Endothelial cell (in vitro differentiated cells): ENCODE results near the gene FNDC7. TPM values are rescaled to one million over a fixed set of nuclear protein-coding genes. Genes with fewer than 3 reads are reported as not detected.
"Not testable (repeated sequence)": the region's sequence is repeated elsewhere in the genome, so short reads cannot be mapped to it uniquely, and the experiment has no call there.

ENCODE experiments used
- DNase-seq: peaks from one replicate; pipeline ENCODE4 v3.0.0; 2021; ENCODE audit warnings: low spot score
- H3K27ac Mint-ChIP-seq: one replicate; pipeline ENCODE4 v1.8.0; 2021; ENCODE audit warnings: mixed read lengths, inconsistent platforms; ENCODE audit not compliant: unreplicated experiment
- H3K27me3 Mint-ChIP-seq: one replicate; pipeline ENCODE4 v1.8.0; 2021; ENCODE audit warnings: mild to moderate bottlenecking, moderate library complexity, mixed read lengths, inconsistent platforms; ENCODE audit not compliant: unreplicated experiment
- H3K36me3 Mint-ChIP-seq: one replicate; pipeline ENCODE4 v1.8.0; 2021; ENCODE audit warnings: mild to moderate bottlenecking, low read depth, mixed read lengths, inconsistent platforms; ENCODE audit not compliant: unreplicated experiment
- H3K4me1 Mint-ChIP-seq: one replicate; pipeline ENCODE4 v1.8.0; 2021; ENCODE audit warnings: mild to moderate bottlenecking, mixed read lengths, inconsistent platforms; ENCODE audit not compliant: unreplicated experiment
- H3K4me3 Mint-ChIP-seq: one replicate; pipeline ENCODE4 v1.8.0; 2021; ENCODE audit warnings: mild to moderate bottlenecking, mixed read lengths, inconsistent platforms; ENCODE audit not compliant: unreplicated experiment
- H3K9me3 Mint-ChIP-seq: one replicate; pipeline ENCODE4 v1.8.0; 2021; ENCODE audit warnings: mixed read lengths, inconsistent platforms; ENCODE audit not compliant: unreplicated experiment
- long read RNA-seq: library from polyadenylated mRNA; unstranded; transcript quantifications from one replicate; pipeline ENCODE4 v2.0.0, GENCODE V29; 2020; ENCODE audit not compliant: unreplicated experiment
- total RNA-seq: library from RNA; stranded (reverse); fragmentation: NEBNext Ultra II Directional; extraction: Animal tissue kit (Norgen Biotek cat#: 25700); gene quantifications from one replicate; pipeline ENCODE4 v1.2.1, GENCODE V29; 2021; ENCODE audit not compliant: unreplicated experiment
- TF ChIP-seq, protein P1 (sequence below): fragments of 200-600 bp; sonication (generic); IDR thresholded peaks from one replicate; pipeline ENCODE4 v1.5.0; 2021; ENCODE audit warnings: antibody characterized with exemption; ENCODE audit not compliant: unreplicated experiment

FNDC7 gene, protein sequence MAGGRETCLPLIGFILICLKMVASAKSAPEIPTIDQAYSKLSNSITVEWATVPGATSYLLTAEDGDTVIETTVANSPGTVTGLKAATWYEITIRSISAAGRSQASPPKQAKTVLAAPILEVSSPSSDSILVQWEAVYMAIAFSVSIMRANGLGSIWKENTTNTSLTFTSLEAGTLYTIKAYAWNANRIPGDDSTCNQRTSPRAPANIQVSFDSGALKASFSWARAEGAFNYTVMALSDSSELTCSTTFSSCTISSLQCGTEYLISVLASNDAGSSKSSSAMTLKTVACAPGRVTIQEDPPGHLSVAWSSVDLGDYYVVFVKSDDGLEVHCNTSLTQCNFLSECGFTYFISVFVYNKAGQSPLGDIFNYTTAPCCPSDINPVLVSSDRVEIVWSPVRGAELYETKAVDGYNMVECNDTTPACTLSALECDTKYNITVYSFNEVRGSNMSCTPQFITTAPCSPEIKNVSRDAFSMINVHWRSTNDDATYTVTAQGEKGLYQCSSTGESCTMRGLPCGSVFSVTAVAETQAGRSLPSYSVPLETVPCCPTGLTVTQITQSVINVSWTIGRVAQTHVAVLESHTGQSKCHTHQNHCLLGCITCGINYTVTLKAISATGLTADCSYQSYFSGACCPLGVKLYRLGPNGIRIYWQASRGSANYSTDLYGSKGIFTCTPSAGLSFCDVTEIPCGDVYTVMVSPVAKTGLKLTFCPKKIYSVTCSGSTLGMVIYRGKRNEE
- 0.15 TPM for total RNA-seq
- long read RNA-seq, result 0 reads

DNA sequence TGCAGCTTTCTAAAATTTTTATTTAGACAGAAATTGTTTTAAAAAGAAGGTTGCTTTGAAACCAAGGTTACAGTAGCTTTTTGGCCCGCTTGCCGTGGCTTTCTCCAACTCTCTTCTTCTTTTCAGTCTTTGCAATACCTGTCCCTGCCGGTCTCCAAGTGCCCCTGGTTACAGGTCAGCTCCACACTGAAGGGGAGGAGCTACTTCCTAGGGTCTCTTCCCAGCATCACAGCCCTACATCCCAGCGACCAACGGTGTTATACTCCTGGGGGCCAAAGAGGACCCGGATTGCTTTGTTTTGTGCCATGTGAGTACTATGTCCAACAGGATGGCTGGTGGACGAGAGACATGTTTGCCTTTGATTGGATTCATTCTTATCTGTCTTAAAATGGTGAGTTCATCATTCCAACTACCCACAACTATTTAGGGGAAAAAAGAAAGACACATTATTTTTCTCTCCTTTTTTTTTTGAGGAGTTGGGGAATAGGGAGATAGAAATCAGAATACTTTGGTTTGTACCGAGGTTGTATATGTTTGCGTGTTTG is at the start of gene FNDC7:
TSS of gene FNDC7 (plus strand) at position 303 of the 545 bp plus-strand sequence. CDS start at position 329, 26 bp downstream.
- no peak within 1 kb of the TSS for H3K4me3 Mint-ChIP-seq
- TF ChIP-seq, protein P1, sequence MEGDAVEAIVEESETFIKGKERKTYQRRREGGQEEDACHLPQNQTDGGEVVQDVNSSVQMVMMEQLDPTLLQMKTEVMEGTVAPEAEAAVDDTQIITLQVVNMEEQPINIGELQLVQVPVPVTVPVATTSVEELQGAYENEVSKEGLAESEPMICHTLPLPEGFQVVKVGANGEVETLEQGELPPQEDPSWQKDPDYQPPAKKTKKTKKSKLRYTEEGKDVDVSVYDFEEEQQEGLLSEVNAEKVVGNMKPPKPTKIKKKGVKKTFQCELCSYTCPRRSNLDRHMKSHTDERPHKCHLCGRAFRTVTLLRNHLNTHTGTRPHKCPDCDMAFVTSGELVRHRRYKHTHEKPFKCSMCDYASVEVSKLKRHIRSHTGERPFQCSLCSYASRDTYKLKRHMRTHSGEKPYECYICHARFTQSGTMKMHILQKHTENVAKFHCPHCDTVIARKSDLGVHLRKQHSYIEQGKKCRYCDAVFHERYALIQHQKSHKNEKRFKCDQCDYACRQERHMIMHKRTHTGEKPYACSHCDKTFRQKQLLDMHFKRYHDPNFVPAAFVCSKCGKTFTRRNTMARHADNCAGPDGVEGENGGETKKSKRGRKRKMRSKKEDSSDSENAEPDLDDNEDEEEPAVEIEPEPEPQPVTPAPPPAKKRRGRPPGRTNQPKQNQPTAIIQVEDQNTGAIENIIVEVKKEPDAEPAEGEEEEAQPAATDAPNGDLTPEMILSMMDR, result no peak
- no peak within 1 kb of the TSS for H3K27ac Mint-ChIP-seq
- peaks cover 11% of the 10 kb centered on the region for H3K4me1 Mint-ChIP-seq
- DNase-seq, result no peak
- H3K36me3 Mint-ChIP-seq, result no peaks in the 10 kb centered on the region
- H3K9me3 Mint-ChIP-seq, result no peaks in the 10 kb centered on the region
- peaks cover 1% of the 10 kb centered on the region for H3K27me3 Mint-ChIP-seq

DNA sequence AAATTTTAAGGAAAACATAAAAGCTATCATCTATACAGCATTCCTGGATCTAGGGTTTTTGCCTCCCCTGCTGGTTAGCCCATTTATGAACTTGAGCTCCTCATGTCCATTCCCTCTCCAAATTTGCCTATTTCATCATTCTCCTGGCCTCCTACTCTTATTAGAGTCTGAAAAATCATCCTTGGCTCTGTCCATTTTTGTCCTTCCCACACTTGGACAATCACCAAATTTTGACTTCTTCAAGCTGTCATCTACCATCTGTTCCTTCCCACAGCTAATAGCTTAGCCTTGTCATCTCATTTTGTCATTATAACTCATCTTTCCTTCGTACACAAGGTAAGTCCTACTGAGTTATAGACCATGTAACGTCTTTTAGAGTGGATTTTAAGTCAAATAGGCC is 49.6 kb upstream of the FNDC7 start:
- Mint-ChIP-seq H3K27ac (no peak overlapping the region), H3K9me3 (no peaks in the 10 kb centered on the region), H3K36me3 (peaks cover 7% of the 10 kb centered on the region), H3K27me3 (peaks cover 2% of the 10 kb centered on the region), H3K4me1 (no peaks in the 10 kb centered on the region), H3K4me3 (no peak overlapping the region)
- TF ChIP-seq, protein P1, result no peak
- DNase-seq, result no peak

DNA sequence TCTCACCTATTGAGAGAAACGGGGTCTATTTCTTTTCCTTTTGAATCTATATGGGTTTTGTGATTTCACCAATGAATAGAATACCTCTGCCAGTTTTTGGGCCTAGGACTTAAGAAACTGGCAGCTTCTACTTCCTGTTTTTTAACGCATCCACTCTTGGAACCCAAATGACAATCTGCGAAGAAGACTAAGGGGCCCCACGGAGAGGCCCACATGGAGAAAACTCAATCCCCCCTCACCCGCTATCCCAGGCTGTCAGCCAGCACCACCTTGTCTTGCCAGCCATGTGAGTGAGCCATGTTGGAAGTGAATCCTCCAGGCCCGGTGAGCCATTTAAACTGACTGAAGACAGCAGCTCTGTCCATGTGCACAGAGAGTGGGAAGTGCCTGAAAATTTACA is 48.2 kb upstream of the FNDC7 start:
- H3K27me3 Mint-ChIP-seq, result peaks cover 2% of the 10 kb centered on the region
- peaks cover 3% of the 10 kb centered on the region for H3K4me1 Mint-ChIP-seq
- no peak for DNase-seq
- H3K4me3 Mint-ChIP-seq, result no peak overlapping the region
- no peaks in the 10 kb centered on the region for H3K9me3 Mint-ChIP-seq
- H3K27ac Mint-ChIP-seq, result no peak overlapping the region
- H3K36me3 Mint-ChIP-seq, result peaks cover 7% of the 10 kb centered on the region
- TF ChIP-seq, protein P1, result no peak

DNA sequence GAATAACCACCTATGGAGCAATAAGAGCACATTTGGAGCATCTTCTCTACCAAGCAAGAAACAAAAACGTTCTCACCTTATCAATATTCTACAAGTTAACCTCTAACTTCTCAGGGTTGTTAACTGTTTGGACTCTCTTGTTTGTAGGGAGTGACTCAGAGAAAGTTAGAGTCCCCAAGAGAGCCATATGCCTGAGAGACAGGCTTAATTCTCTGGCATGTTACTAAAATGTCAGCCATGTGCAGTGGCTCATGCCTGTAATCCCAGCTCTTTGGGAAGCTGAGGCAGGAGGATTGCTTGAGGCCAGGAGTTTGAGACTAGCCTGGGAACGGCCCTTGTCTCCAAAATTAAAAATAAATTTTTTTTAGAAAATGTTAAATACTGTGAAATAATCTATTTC is 47.6 kb upstream of the FNDC7 start:
- H3K27me3 Mint-ChIP-seq, result peaks cover 3% of the 10 kb centered on the region
- peaks cover 3% of the 10 kb centered on the region for H3K4me1 Mint-ChIP-seq
- no peak overlapping the region for H3K4me3 Mint-ChIP-seq
- TF ChIP-seq, protein P1, result no peak
- H3K9me3 Mint-ChIP-seq, result no peaks in the 10 kb centered on the region
- H3K27ac Mint-ChIP-seq, result no peak overlapping the region
- H3K36me3 Mint-ChIP-seq, result peaks cover 5% of the 10 kb centered on the region
- no peak for DNase-seq

DNA sequence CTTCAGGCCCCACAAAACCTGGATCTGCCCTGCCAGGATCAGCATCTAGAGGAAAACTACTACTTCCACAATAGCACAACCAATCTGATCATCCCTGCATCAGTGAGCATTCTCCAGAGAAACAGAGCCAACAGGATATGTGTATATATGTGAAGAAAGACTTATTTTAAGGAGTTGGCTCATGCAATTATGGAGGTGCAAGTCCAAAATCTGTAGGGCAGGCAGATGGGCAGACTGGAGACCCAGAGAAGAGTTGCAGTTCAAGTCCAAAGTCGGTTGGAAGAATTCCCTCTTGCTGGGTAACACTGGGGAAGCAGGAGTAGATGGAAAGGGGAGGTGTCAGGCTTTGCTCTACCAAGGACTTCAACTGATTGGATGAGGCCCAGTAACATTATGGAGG is 46.9 kb upstream of the FNDC7 start:
- peaks cover 3% of the 10 kb centered on the region for H3K36me3 Mint-ChIP-seq
- H3K9me3 Mint-ChIP-seq, result no peaks in the 10 kb centered on the region
- peaks cover 3% of the 10 kb centered on the region for H3K4me1 Mint-ChIP-seq
- TF ChIP-seq, protein P1, result no peak
- no peak overlapping the region for H3K4me3 Mint-ChIP-seq
- DNase-seq, result no peak
- no peak overlapping the region for H3K27ac Mint-ChIP-seq
- H3K27me3 Mint-ChIP-seq, result peaks cover 4% of the 10 kb centered on the region

DNA sequence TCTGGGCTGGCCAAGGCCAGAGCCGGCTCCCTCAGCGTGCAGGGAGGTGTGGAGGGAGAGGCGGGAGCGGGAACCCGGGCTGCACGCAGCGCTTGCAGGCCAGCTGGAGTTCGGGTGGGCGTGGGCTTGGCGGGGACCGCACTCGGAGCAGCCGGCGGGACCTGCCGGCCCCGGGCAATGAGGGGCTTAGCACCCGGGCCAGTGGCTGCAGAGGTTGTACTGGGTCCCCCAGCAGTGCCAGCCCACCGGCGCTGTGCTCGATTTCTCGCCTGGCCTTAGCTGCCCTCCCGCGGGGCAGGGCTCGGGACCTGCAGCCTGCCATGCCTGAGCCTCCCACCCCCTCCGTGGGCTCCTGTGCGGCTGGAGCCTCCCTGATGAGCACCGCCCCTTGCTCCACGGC is 45.3 kb upstream of the FNDC7 start:
- H3K9me3 Mint-ChIP-seq, DNase-seq, H3K4me3 Mint-ChIP-seq, H3K36me3 Mint-ChIP-seq, H3K27me3 Mint-ChIP-seq, H3K27ac Mint-ChIP-seq, H3K4me1 Mint-ChIP-seq: not testable (repeated sequence)
